OCI-LY7 (cell line): ENCODE results near the gene MOK. TPM values are rescaled to one million over a fixed set of nuclear protein-coding genes. Genes with fewer than 3 reads are reported as not detected.

Experiments
- BruUV-seq: library from RNA; stranded (reverse); fragments of 400-500 nt; replicated peaks from 2 replicates; lab custom pipeline; 2021; lab: Mats Ljungman, UMichigan
- CTCF ChIA-PET: fragments of 300-600 bp; sonication (Branson Sonifier 250); formaldehyde crosslinking; loops from one replicate; lab custom pipeline; 2022; ENCODE audit warnings: antibody characterized with exemption; ENCODE audit not compliant: unreplicated experiment; lab: Charles Lee
- POLR2A ChIA-PET: fragments of 300-600 bp; sonication (Branson Sonifier 250); formaldehyde crosslinking; loops from one replicate; lab custom pipeline; 2022; ENCODE audit warnings: antibody characterized with exemption; lab: Charles Lee
- DNase-seq: peaks from one replicate; pipeline ENCODE4 v3.0.0-alpha.2; 2015; ENCODE audit warnings: low spot score
- H2AFZ ChIP-seq: fragments of 200-600 bp; sonication (generic), shearing (Covaris generic); 2 replicates; pipeline ENCODE4 v1.6.1; 2014; ENCODE audit warnings: mild to moderate bottlenecking, antibody characterized with exemption, low read length, moderate library complexity
- H3K27ac ChIP-seq: fragments of 200-600 bp; sonication (generic); 2 replicates; pipeline ENCODE4 v1.5.1; 2014; ENCODE audit warnings: mixed run types, low read depth, mild to moderate bottlenecking, moderate library complexity, low read length, inconsistent platforms; ENCODE audit not compliant: poor library complexity, severe bottlenecking
- H3K36me3 ChIP-seq: fragments of 200-600 bp; sonication (generic); 2 replicates; pipeline ENCODE4 v1.6.1; 2014; ENCODE audit warnings: mild to moderate bottlenecking, antibody characterized with exemption, low read length, moderate library complexity, mixed read lengths; ENCODE audit not compliant: insufficient read depth
- H3K4me1 ChIP-seq: fragments of 200-600 bp; sonication (generic); 2 replicates; pipeline ENCODE4 v1.5.1; 2014; ENCODE audit warnings: mild to moderate bottlenecking, low read length; ENCODE audit not compliant: insufficient read depth, poor library complexity, severe bottlenecking
- H3K4me2 ChIP-seq: fragments of 200-600 bp; sonication (generic); 2 replicates; pipeline ENCODE4 v1.6.1; 2014; ENCODE audit warnings: mild to moderate bottlenecking, low read length
- H3K4me3 ChIP-seq: fragments of 200-600 bp; sonication (generic); 2 replicates; pipeline ENCODE4 v1.5.1; 2014; ENCODE audit warnings: mild to moderate bottlenecking, low read depth, low read length; ENCODE audit not compliant: poor library complexity, severe bottlenecking
- H3K79me2 ChIP-seq: fragments of 200-600 bp; sonication (generic); 2 replicates; pipeline ENCODE4 v1.6.1; 2016; ENCODE audit warnings: low read depth, mild to moderate bottlenecking, low read length, moderate library complexity, mixed read lengths; ENCODE audit not compliant: insufficient read depth
- H3K9me2 ChIP-seq: fragments of 200-600 bp; sonication (generic); 2 replicates; pipeline ENCODE4 v1.6.1; 2016; ENCODE audit warnings: mild to moderate bottlenecking, low read length, mixed read lengths; ENCODE audit not compliant: insufficient read depth
- H3K9me3 ChIP-seq: fragments of 200-600 bp; sonication (generic); 2 replicates; pipeline ENCODE4 v1.6.1; 2014; ENCODE audit warnings: mild to moderate bottlenecking, mixed run types, low read length, mixed read lengths
- H4K20me1 ChIP-seq: fragments of 200-600 bp; sonication (generic); 2 replicates; pipeline ENCODE4 v1.6.1; 2014; ENCODE audit warnings: mild to moderate bottlenecking, antibody characterized with exemption, low read length, moderate library complexity, mixed read lengths; ENCODE audit not compliant: insufficient read depth
- EZH2phosphoT487 ChIP-seq: fragments of 200-600 bp; sonication (generic); IDR thresholded peaks from 2 replicates; pipeline ENCODE4 v1.6.1; 2018; ENCODE audit warnings: low read depth, borderline replicate concordance, mild to moderate bottlenecking, mixed run types, antibody characterized with exemption, low read length, moderate library complexity, mixed read lengths
- intact Hi-C: fragments of 100-400 bp; cut with micrococcal nuclease; formaldehyde crosslinking; loops from one replicate; pipeline ENCODE4 v1.10.0; 2022; ENCODE audit not compliant: unreplicated experiment
- total RNA-seq, 2 experiments: library from RNA; depleted of rRNA in 1 of 2; stranded (reverse); fragments of >200 nt in 1 of 2; shearing (Covaris generic) in 1 of 2; gene quantifications; 2 replicates each; pipeline ENCODE4 v1.2.3, GENCODE V29; 2014 to 2022
- TF ChIP-seq, protein P1 (sequence below): fragments of 200-600 bp; sonication (generic); conservative IDR thresholded peaks from 2 replicates; pipeline ENCODE4 v1.5.1; 2014; ENCODE audit warnings: mild to moderate bottlenecking, antibody characterized with exemption, low read length, moderate library complexity, mixed read lengths

MOK gene
- total RNA-seq, 2 experiments from 2014 or later, result 2.2 to 4.0 TPM

DNA sequence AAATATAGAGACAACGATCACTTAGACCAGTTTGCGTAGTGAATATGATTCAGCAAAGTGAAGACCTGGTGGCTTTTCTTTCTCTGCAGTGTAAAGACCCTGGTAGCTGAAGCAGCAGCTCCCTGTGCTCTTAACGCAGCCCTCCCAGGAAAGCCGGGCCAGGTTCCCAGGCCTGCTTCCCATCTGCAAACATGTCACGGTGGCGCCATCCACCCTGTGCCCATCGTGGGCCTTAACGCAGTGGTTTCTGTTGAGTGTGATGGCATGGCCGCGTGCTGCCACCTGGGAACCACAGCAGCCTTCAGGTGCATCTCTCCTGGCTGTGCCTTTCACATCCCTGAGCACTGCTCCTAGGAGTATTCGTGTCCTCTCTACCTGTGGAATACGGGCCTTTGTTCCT lies 93.7 kb downstream of the MOK start:
- intact Hi-C loops, result no loop called here
- Histone ChIP-seq H3K4me3 (no peak overlapping the region), H4K20me1 (no peaks in the 10 kb centered on the region), H3K4me2 (no peak overlapping the region), H3K4me1 (peaks cover 6% of the 10 kb centered on the region), H3K79me2 (no peaks in the 10 kb centered on the region), H3K9me2 (no peaks in the 10 kb centered on the region), H3K27ac (no peak overlapping the region), H3K36me3 (peaks cover 29% of the 10 kb centered on the region; the same call in 1 of the 2 replicates), H3K9me3 (no peaks in the 10 kb centered on the region), H2AFZ (no peak overlapping the region)
- no peak for DNase-seq
- CTCF ChIA-PET, result interaction anchor here (0.6 kb wide), 1 partner anchor 364 kb away, joined by 7 read pairs; no protein-coding TSS in a partner anchor
- BruUV-seq, result no TSS peak
- TF ChIP-seq, protein P1, sequence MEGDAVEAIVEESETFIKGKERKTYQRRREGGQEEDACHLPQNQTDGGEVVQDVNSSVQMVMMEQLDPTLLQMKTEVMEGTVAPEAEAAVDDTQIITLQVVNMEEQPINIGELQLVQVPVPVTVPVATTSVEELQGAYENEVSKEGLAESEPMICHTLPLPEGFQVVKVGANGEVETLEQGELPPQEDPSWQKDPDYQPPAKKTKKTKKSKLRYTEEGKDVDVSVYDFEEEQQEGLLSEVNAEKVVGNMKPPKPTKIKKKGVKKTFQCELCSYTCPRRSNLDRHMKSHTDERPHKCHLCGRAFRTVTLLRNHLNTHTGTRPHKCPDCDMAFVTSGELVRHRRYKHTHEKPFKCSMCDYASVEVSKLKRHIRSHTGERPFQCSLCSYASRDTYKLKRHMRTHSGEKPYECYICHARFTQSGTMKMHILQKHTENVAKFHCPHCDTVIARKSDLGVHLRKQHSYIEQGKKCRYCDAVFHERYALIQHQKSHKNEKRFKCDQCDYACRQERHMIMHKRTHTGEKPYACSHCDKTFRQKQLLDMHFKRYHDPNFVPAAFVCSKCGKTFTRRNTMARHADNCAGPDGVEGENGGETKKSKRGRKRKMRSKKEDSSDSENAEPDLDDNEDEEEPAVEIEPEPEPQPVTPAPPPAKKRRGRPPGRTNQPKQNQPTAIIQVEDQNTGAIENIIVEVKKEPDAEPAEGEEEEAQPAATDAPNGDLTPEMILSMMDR, result no peak
- TF ChIP-seq EZH2phosphoT487, result no peak
- POLR2A ChIA-PET, result interaction anchor here (0.6 kb wide), 1 partner anchor 246 kb away, joined by 3 read pairs; no protein-coding TSS in a partner anchor

DNA sequence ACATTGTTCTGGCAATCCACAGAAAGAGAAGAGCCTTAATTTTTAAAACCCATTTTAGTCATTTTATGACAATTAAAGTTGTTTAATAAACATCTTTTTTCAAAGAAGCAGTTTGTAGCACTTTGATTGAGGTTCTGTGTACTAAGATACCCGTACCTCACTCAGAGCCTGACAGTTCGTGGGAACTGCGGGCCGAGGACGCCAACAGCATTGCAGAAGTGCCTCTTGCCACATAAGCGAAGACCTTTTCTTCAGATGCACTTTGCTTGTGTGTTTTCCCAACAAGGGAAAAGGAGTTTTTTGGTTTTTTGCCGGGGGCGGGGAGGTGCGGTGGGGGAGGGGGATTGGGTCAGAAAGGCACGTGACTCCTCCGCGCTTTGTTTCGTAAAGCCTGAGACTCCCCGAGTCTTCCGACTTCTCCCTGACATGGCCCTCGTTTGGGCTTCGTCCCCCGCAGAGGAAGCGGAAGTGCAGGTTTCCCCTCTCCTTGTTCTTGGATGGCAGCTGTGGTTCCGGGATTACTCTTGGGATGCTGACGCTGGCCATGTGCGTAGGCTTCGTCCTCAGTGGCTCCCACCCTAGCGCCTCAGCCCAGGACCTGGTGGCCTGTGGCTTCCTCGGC lies 94.4 kb downstream of the MOK start:
- Histone ChIP-seq H3K27ac (no peak overlapping the region), H3K4me2 (no peak overlapping the region), H3K36me3 (peaks cover 29% of the 10 kb centered on the region; the same call in 1 of the 2 replicates), H3K9me3 (no peaks in the 10 kb centered on the region), H3K79me2 (no peaks in the 10 kb centered on the region), H3K4me1 (peaks cover 13% of the 10 kb centered on the region), H3K4me3 (no peak overlapping the region), H4K20me1 (no peaks in the 10 kb centered on the region), H3K9me2 (no peaks in the 10 kb centered on the region), H2AFZ (no peak overlapping the region)
- ChIA-PET CTCF (interaction anchor here (0.6 kb wide), 1 partner anchor 365 kb away, joined by 7 read pairs; no protein-coding TSS in a partner anchor), POLR2A (interaction anchor here (0.6 kb wide), 1 partner anchor 245 kb away, joined by 3 read pairs; no protein-coding TSS in a partner anchor)
- DNase-seq, result no peak
- TF ChIP-seq EZH2phosphoT487, result no peak
- TF ChIP-seq, protein P1, result no peak
- intact Hi-C loops, result no loop called here
- no TSS peak for BruUV-seq
